ENCODE measurements around the gene ETV1. TPM values are rescaled to one million over a fixed set of nuclear protein-coding genes. Genes with fewer than 3 reads are reported as not detected.

The ETV1 gene
- polyA plus RNA-seq, 1 donor from 2014 or later: 1.5 TPM

- TF ChIP-seq REST (IDR thresholded peaks at IDR 0.05; ENCODE audit: borderline replicate concordance): no peak
- no peak for TF ChIP-seq EP300 (conservative IDR thresholded peaks at IDR 0.05; ENCODE audit: poor library complexity, severe bottlenecking)
Observed at GRCh38 chr7:13991791-13992595, 2.5 kb upstream of the ETV1 start (continued).

- H3K4me2 ChIP-seq (ENCODE audit: low read length): peak overlapping the region; percentile 84
- peaks cover 17% of the 10 kb centered on the region for H3K27me3 ChIP-seq (ENCODE audit: insufficient read depth, low read depth, low read length)
- TF ChIP-seq TAF1 (IDR thresholded peaks at IDR 0.05; ENCODE audit: low read depth) (no peak), RAD21 (conservative IDR thresholded peaks at IDR 0.05) (peak; percentile 39), EP300 (conservative IDR thresholded peaks at IDR 0.05; ENCODE audit: poor library complexity, severe bottlenecking) (no peak), MXI1 (conservative IDR thresholded peaks at IDR 0.05; ENCODE audit: poor library complexity, severe bottlenecking) (peak; percentile 80), REST (IDR thresholded peaks at IDR 0.05; ENCODE audit: borderline replicate concordance) (no peak), SMC3 (conservative IDR thresholded peaks at IDR 0.05; ENCODE audit: poor library complexity) (peak; percentile 43), POLR2AphosphoS5 (IDR thresholded peaks at IDR 0.05) (no peak), EZH2 (IDR thresholded peaks at IDR 0.05; ENCODE audit: borderline replicate concordance, insufficient read depth, low read length, poor library complexity, severe bottlenecking) (no peak), CTCF (IDR thresholded peaks at IDR 0.05; ENCODE audit: poor library complexity, severe bottlenecking) (peak; percentile 36)
- H2AFZ ChIP-seq (ENCODE audit: low read depth, low read length): no peak overlapping the region
- H3K36me3 ChIP-seq (ENCODE audit: insufficient read depth, low read length): no peaks in the 10 kb centered on the region
- peak overlapping the region; percentile 73 for H3K4me3 ChIP-seq (ENCODE audit: low read length)
- no peak overlapping the region for H3K27ac ChIP-seq (ENCODE audit: low read length)
- H3K9me3 ChIP-seq (ENCODE audit: low read length): no peaks in the 10 kb centered on the region
- H4K20me1 ChIP-seq (ENCODE audit: insufficient read depth): no peaks in the 10 kb centered on the region
- H3K9ac ChIP-seq (ENCODE audit: low read length): peak overlapping the region; percentile 8
- H3F3A ChIP-seq (ENCODE audit: insufficient read depth, low read length, poor library complexity, severe bottlenecking): peaks cover 4% of the 10 kb centered on the region
- H3K9me2 ChIP-seq (ENCODE audit: insufficient read depth, low read length): no peaks in the 10 kb centered on the region
- peaks cover 8% of the 10 kb centered on the region for H3K79me2 ChIP-seq (replicated peaks; ENCODE audit: insufficient read depth, low read length)
Observed at GRCh38 chr7:13990984-13991790, 1.7 kb upstream of the ETV1 start.

Measured in neural cell (in vitro differentiated cells).